ENCODE data around the gene PTPRD. TPM values are rescaled to one million over a fixed set of nuclear protein-coding genes. Genes with fewer than 3 reads are reported as not detected.

PTPRD gene
- total RNA-seq, 1 experiment from 2014 or later = 0.02 TPM

DNA sequence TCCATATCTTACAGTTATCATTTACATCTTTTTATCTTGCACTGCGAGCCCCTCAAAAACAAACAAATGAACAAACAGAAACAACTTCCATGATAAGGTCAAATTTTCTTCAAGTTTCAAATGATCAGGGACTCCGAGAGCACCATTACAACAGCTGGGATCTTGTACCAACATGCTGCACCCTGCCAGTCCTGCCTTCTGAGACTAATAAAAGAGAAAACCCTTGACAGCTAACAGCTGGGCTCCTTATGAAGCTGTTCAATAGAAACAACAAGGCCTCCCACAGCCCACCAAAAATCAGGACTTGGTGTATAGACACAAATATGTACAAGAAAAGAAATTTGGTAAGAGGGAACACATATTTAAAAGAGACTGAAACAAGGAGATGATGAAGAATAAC, 1828.0 kb downstream of the PTPRD start:
- H4K20me1 ChIP-seq (ENCODE audit: insufficient read depth) = no peaks in the 10 kb centered on the region
- no TSS peak for BruUV-seq (replicated peaks)
- H3K4me2 ChIP-seq (ENCODE audit: low read length) = no peak overlapping the region
- no peaks in the 10 kb centered on the region for H3K9me2 ChIP-seq (ENCODE audit: insufficient read depth)
- H2AFZ ChIP-seq (ENCODE audit: low read depth, low read length, poor library complexity, severe bottlenecking) = no peak overlapping the region
- RAD21 ChIA-PET (ENCODE audit: low non-redundant PET in 1 of 2, low total read pairs in 2 of 2, uncharacterized antibody in 2 of 2, unreplicated experiment in 2 of 2) = no interaction called here
- TF ChIP-seq CBX3 (IDR thresholded peaks at IDR 0.05; ENCODE audit: low read depth) (no peak), POLR2AphosphoS5 (IDR thresholded peaks at IDR 0.05; ENCODE audit: low read depth, low read length) (no peak), RAD21 (IDR thresholded peaks at IDR 0.05; ENCODE audit: low read depth) (no peak)
- TF ChIP-seq, protein P1, sequence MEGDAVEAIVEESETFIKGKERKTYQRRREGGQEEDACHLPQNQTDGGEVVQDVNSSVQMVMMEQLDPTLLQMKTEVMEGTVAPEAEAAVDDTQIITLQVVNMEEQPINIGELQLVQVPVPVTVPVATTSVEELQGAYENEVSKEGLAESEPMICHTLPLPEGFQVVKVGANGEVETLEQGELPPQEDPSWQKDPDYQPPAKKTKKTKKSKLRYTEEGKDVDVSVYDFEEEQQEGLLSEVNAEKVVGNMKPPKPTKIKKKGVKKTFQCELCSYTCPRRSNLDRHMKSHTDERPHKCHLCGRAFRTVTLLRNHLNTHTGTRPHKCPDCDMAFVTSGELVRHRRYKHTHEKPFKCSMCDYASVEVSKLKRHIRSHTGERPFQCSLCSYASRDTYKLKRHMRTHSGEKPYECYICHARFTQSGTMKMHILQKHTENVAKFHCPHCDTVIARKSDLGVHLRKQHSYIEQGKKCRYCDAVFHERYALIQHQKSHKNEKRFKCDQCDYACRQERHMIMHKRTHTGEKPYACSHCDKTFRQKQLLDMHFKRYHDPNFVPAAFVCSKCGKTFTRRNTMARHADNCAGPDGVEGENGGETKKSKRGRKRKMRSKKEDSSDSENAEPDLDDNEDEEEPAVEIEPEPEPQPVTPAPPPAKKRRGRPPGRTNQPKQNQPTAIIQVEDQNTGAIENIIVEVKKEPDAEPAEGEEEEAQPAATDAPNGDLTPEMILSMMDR (IDR thresholded peaks at IDR 0.05 in 2 of 3, conservative IDR thresholded peaks at IDR 0.05 in 1 of 3; ENCODE audit: borderline replicate concordance in 1 of 3, insufficient read depth in 1 of 3, low read depth in 2 of 3, low read length in 2 of 3) = no peak
- ATAC-seq = no peak
- H3K27me3 ChIP-seq (ENCODE audit: insufficient read depth, low read length) = no peaks in the 10 kb centered on the region
- H3K36me3 ChIP-seq (ENCODE audit: control insufficient read depth in 1 of 2, insufficient read depth in 2 of 2, low read length in 2 of 2) = no peaks in the 10 kb centered on the region
- intact Hi-C loops (cut with micrococcal nuclease) = no loop called here
- peaks cover 7 to 31% of the 10 kb centered on the region in 2 experiments; a peak in 2 of 4 replicates for H3K9me3 ChIP-seq (ENCODE audit: control insufficient read depth in 1 of 2, insufficient read depth in 1 of 2, low read depth in 1 of 2, low read length in 2 of 2)
- H3K27ac ChIP-seq (ENCODE audit: low read depth, low read length) = no peak overlapping the region
- no peaks in the 10 kb centered on the region for H3K4me1 ChIP-seq (ENCODE audit: control insufficient read depth in 1 of 2, insufficient read depth in 2 of 2, low read length in 2 of 2)
- POLR2A ChIA-PET = no interaction called here
- H3K9ac ChIP-seq (ENCODE audit: low read length) = no peak overlapping the region
- DNase-seq (ENCODE audit: low read depth, low spot score) = no peak
- H3K79me2 ChIP-seq (ENCODE audit: insufficient read depth, low read length) = no peaks in the 10 kb centered on the region
- H3K4me3 ChIP-seq (replicated peaks in 1 of 2; ENCODE audit: low read depth in 1 of 2, low read length in 2 of 2) = no peak overlapping the region
- CTCF ChIA-PET = no interaction called here

DNA sequence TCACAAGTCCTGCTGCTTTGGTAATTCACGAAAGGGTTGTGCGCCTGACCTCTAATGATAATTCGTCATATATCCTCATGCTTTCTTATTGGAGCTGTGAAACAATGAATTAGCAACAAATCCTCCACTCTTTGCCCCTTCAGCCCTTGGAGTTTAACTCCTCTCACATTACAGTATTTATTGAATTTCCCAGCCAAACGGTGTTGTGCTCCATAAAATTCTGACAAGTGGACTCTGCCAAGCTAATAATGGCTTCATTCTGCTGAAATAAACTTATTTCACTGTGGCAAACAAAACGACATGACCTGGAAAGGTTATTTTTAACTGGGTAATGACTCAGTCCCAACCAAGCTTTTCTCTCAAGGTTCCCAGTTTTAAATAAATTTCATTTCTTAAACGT, 1828.9 kb downstream of the PTPRD start:
- no peaks in the 10 kb centered on the region for H3K27me3 ChIP-seq (ENCODE audit: insufficient read depth, low read length)
- H3K9me3 ChIP-seq (ENCODE audit: control insufficient read depth in 1 of 2, insufficient read depth in 1 of 2, low read depth in 1 of 2, low read length in 2 of 2) = peaks cover 7 to 32% of the 10 kb centered on the region in 2 experiments; a peak in 2 of 4 replicates
- RAD21 ChIA-PET (ENCODE audit: low non-redundant PET in 1 of 2, low total read pairs in 2 of 2, uncharacterized antibody in 2 of 2, unreplicated experiment in 2 of 2) = no interaction called here
- no peaks in the 10 kb centered on the region for H3K79me2 ChIP-seq (ENCODE audit: insufficient read depth, low read length)
- no peaks in the 10 kb centered on the region for H3K36me3 ChIP-seq (ENCODE audit: control insufficient read depth in 1 of 2, insufficient read depth in 2 of 2, low read length in 2 of 2)
- CTCF ChIA-PET = no interaction called here
- POLR2A ChIA-PET = no interaction called here
- H3K27ac ChIP-seq (ENCODE audit: low read depth, low read length) = no peak overlapping the region
- H3K4me1 ChIP-seq (ENCODE audit: control insufficient read depth in 1 of 2, insufficient read depth in 2 of 2, low read length in 2 of 2) = no peaks in the 10 kb centered on the region
- no peak overlapping the region for H3K4me2 ChIP-seq (ENCODE audit: low read length)
- no peak overlapping the region for H3K9ac ChIP-seq (ENCODE audit: low read length)
- no peak for DNase-seq (ENCODE audit: low read depth, low spot score)
- no peak overlapping the region for H2AFZ ChIP-seq (ENCODE audit: low read depth, low read length, poor library complexity, severe bottlenecking)
- no peak overlapping the region for H3K4me3 ChIP-seq (replicated peaks in 1 of 2; ENCODE audit: low read depth in 1 of 2, low read length in 2 of 2)
- ATAC-seq = no peak
- no TSS peak for BruUV-seq (replicated peaks)
- no peaks in the 10 kb centered on the region for H4K20me1 ChIP-seq (ENCODE audit: insufficient read depth)
- H3K9me2 ChIP-seq (ENCODE audit: insufficient read depth) = no peaks in the 10 kb centered on the region
- intact Hi-C loops (cut with micrococcal nuclease) = no loop called here
- TF ChIP-seq FOSL1 (IDR thresholded peaks at IDR 0.05; ENCODE audit: low read depth) (no peak), SP1 (IDR thresholded peaks at IDR 0.05; ENCODE audit: low read depth) (no peak), POLR2AphosphoS5 (IDR thresholded peaks at IDR 0.05; ENCODE audit: low read depth, low read length) (no peak), POLR2A (IDR thresholded peaks at IDR 0.05; ENCODE audit: borderline replicate concordance, extremely low read depth, insufficient read depth, insufficient read length) (no peak), EGR1 (IDR thresholded peaks at IDR 0.05; ENCODE audit: low read depth) (no peak), EZH2 (IDR thresholded peaks at IDR 0.05) (no peak), ZFX (IDR thresholded peaks at IDR 0.05) (no peak), YY1 (IDR thresholded peaks at IDR 0.05; ENCODE audit: extremely low read depth, insufficient replicate concordance, low read depth, low read length) (no peak), ELF1 (IDR thresholded peaks at IDR 0.05; ENCODE audit: borderline replicate concordance, low read depth) (no peak)
- TF ChIP-seq, protein P2, sequence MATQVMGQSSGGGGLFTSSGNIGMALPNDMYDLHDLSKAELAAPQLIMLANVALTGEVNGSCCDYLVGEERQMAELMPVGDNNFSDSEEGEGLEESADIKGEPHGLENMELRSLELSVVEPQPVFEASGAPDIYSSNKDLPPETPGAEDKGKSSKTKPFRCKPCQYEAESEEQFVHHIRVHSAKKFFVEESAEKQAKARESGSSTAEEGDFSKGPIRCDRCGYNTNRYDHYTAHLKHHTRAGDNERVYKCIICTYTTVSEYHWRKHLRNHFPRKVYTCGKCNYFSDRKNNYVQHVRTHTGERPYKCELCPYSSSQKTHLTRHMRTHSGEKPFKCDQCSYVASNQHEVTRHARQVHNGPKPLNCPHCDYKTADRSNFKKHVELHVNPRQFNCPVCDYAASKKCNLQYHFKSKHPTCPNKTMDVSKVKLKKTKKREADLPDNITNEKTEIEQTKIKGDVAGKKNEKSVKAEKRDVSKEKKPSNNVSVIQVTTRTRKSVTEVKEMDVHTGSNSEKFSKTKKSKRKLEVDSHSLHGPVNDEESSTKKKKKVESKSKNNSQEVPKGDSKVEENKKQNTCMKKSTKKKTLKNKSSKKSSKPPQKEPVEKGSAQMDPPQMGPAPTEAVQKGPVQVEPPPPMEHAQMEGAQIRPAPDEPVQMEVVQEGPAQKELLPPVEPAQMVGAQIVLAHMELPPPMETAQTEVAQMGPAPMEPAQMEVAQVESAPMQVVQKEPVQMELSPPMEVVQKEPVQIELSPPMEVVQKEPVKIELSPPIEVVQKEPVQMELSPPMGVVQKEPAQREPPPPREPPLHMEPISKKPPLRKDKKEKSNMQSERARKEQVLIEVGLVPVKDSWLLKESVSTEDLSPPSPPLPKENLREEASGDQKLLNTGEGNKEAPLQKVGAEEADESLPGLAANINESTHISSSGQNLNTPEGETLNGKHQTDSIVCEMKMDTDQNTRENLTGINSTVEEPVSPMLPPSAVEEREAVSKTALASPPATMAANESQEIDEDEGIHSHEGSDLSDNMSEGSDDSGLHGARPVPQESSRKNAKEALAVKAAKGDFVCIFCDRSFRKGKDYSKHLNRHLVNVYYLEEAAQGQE (IDR thresholded peaks at IDR 0.05; ENCODE audit: low read depth) = no peak
- TF ChIP-seq, protein P3, sequence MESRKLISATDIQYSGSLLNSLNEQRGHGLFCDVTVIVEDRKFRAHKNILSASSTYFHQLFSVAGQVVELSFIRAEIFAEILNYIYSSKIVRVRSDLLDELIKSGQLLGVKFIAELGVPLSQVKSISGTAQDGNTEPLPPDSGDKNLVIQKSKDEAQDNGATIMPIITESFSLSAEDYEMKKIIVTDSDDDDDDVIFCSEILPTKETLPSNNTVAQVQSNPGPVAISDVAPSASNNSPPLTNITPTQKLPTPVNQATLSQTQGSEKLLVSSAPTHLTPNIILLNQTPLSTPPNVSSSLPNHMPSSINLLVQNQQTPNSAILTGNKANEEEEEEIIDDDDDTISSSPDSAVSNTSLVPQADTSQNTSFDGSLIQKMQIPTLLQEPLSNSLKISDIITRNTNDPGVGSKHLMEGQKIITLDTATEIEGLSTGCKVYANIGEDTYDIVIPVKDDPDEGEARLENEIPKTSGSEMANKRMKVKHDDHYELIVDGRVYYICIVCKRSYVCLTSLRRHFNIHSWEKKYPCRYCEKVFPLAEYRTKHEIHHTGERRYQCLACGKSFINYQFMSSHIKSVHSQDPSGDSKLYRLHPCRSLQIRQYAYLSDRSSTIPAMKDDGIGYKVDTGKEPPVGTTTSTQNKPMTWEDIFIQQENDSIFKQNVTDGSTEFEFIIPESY (IDR thresholded peaks at IDR 0.05; ENCODE audit: extremely low read depth, insufficient replicate concordance, low read length) = no peak
